Breast epithelium (tissue), 4 donors: ENCODE measurements around the gene WWOX. TPM values are rescaled to one million over a fixed set of nuclear protein-coding genes. Genes with fewer than 3 reads are reported as not detected.

Experiments
- DNase-seq, 2 donors: peaks; one replicate each; pipeline ENCODE4 v3.0.0-alpha.2; 2019; ENCODE audit warnings: low spot score in 2 of 2
- H3K27ac ChIP-seq, 2 donors: fragments of 200-600 bp; sonication (generic) in 1 of 2; one replicate each; pipeline ENCODE4 v1.5.1; 2016 to 2019; ENCODE audit warnings: mild to moderate bottlenecking in 1 of 2
- H3K27me3 ChIP-seq, 2 donors: fragments of 200-600 bp; sonication (generic) in 1 of 2; one replicate each; pipeline versions ENCODE4 v1.5.1 to v1.6.0; 2017 to 2019; ENCODE audit warnings: control low read depth in 1 of 2, mild to moderate bottlenecking in 1 of 2
- H3K36me3 ChIP-seq: fragments of 200-600 bp; one replicate; pipeline ENCODE4 v1.5.1; 2019
- H3K4me1 ChIP-seq, 2 donors: fragments of 200-600 bp; sonication (generic); one replicate each; pipeline ENCODE4 v1.5.1; 2016 to 2019; ENCODE audit warnings: control low read depth in 1 of 2
- H3K4me3 ChIP-seq, 3 donors: fragments of 200-600 bp; sonication (generic); 1 replicate in 2 of 3; 2 replicates in 1 of 3; pipeline ENCODE4 v1.5.1; 2016 to 2019; ENCODE audit warnings: mild to moderate bottlenecking in 3 of 3, moderate library complexity in 2 of 3
- H3K9me3 ChIP-seq, 2 donors: fragments of 200-600 bp; sonication (generic) in 1 of 2; one replicate each; pipeline ENCODE4 v1.5.1; 2016 to 2019; ENCODE audit warnings: control low read depth in 1 of 2
- CTCF ChIP-seq, 3 donors: fragments of 450-650 bp; IDR thresholded peaks; one replicate each; pipeline ENCODE4 v1.5.1; 2016 to 2017; ENCODE audit warnings: antibody characterized with exemption in 3 of 3, mild to moderate bottlenecking in 3 of 3, moderate library complexity in 3 of 3
- POLR2A ChIP-seq: fragments of 450-650 bp; IDR thresholded peaks from one replicate; pipeline ENCODE4 v1.6.1; 2016; ENCODE audit warnings: antibody characterized with exemption, mild to moderate bottlenecking, moderate library complexity
- POLR2AphosphoS5 ChIP-seq, 3 donors: sonication (generic); formaldehyde crosslinking; IDR thresholded peaks; one replicate each; pipeline ENCODE4 v1.6.1; 2017; ENCODE audit warnings: antibody characterized with exemption in 3 of 3
- intact Hi-C: fragments of 100-400 bp; cut with DNase I; formaldehyde crosslinking; loops from one replicate; pipeline ENCODE4 v1.15.1; 2023; ENCODE audit warnings: low total_unique reads
- total RNA-seq, 3 donors: library from RNA; depleted of rRNA; stranded (reverse); fragments of >200 nt; gene quantifications; one replicate each; pipeline ENCODE4 v1.1.0, GENCODE V29; 2016

Gene WWOX
- total RNA-seq, 3 donors from 2014 or later: 42.9 to 73.6 (median 43.4) TPM

- Histone ChIP-seq H3K36me3 (no peaks in the 10 kb centered on the region), H3K4me3 (no peak overlapping the region), H3K27ac (peak overlapping the region in 1 of 2 donors; percentile 32), H3K9me3 (no peaks in the 10 kb centered on the region), H3K27me3 (no peaks in the 10 kb centered on the region), H3K4me1 (no peaks in the 10 kb centered on the region)
- intact Hi-C loops: no loop called here
- no peak for DNase-seq
- no peak for TF ChIP-seq POLR2A
Measured at GRCh38 chr16:79012671-79013434, 913.4 kb downstream of the WWOX start.

GRCh38 chr16:79013930-79014660, 914.6 kb downstream of the WWOX start:
- H3K9me3 ChIP-seq: no peaks in the 10 kb centered on the region
- intact Hi-C loops: no loop called here
- H3K4me1 ChIP-seq: no peaks in the 10 kb centered on the region
- DNase-seq: no peak
- no peaks in the 10 kb centered on the region for H3K27me3 ChIP-seq
- peak overlapping the region; percentile 43 to 58 for H3K27ac ChIP-seq
- TF ChIP-seq CTCF (IDR thresholded peaks at IDR 0.05) (no peak), POLR2A (no peak), POLR2AphosphoS5 (IDR thresholded peaks at IDR 0.05) (no peak)
- H3K36me3 ChIP-seq: no peaks in the 10 kb centered on the region
- H3K4me3 ChIP-seq: no peak overlapping the region

GRCh38 chr16:79018650-79019429, 919.4 kb downstream of the WWOX start:
- Histone ChIP-seq H3K36me3 (no peaks in the 10 kb centered on the region), H3K27me3 (no peaks in the 10 kb centered on the region), H3K9me3 (no peaks in the 10 kb centered on the region), H3K4me3 (no peak overlapping the region), H3K27ac (no peak overlapping the region), H3K4me1 (no peaks in the 10 kb centered on the region)
- intact Hi-C loops: no loop called here
- TF ChIP-seq POLR2AphosphoS5 (IDR thresholded peaks at IDR 0.05) (no peak), POLR2A (no peak), CTCF (IDR thresholded peaks at IDR 0.05) (no peak)
- DNase-seq: no peak

- Histone ChIP-seq H3K9me3 (no peaks in the 10 kb centered on the region), H3K27me3 (no peaks in the 10 kb centered on the region), H3K27ac (no peak overlapping the region), H3K4me1 (no peaks in the 10 kb centered on the region), H3K36me3 (no peaks in the 10 kb centered on the region), H3K4me3 (no peak overlapping the region)
- DNase-seq: no peak
- intact Hi-C loops: no loop called here
- TF ChIP-seq POLR2A (no peak), POLR2AphosphoS5 (IDR thresholded peaks at IDR 0.05) (no peak), CTCF (IDR thresholded peaks at IDR 0.05) (no peak)
Measured at GRCh38 chr16:79019431-79019830, 920.0 kb downstream of the WWOX start.

- Histone ChIP-seq H3K27me3 (no peaks in the 10 kb centered on the region), H3K9me3 (no peaks in the 10 kb centered on the region), H3K27ac (no peak overlapping the region), H3K36me3 (no peaks in the 10 kb centered on the region), H3K4me1 (no peaks in the 10 kb centered on the region), H3K4me3 (no peak overlapping the region)
- TF ChIP-seq CTCF (IDR thresholded peaks at IDR 0.05): no peak
- no peak for TF ChIP-seq POLR2A
- no peak for TF ChIP-seq POLR2AphosphoS5 (IDR thresholded peaks at IDR 0.05)
- DNase-seq: no peak
- intact Hi-C loops: no loop called here
Measured at GRCh38 chr16:79021991-79022630, 922.7 kb downstream of the WWOX start.
